Memory B cell (primary cell): ENCODE data around the gene GTF2A1L.

Source experiments
- ATAC-seq: fragments of 150-1000 bp; cut with Tn5 transposase; 2 replicates; pipeline ENCODE4 v1.10.0; 2021; ENCODE audit warnings: low read depth, mild to moderate bottlenecking, moderate library complexity
- DNase-seq, 2 donors: peaks; one replicate each; pipeline ENCODE4 v3.0.0; 2022; ENCODE audit warnings: low spot score in 2 of 2
- H3K27ac Mint-ChIP-seq: one replicate; pipeline ENCODE4 v1.8.0; 2022; ENCODE audit warnings: mild to moderate bottlenecking, moderate library complexity, mixed read lengths
- H3K27me3 Mint-ChIP-seq: one replicate; pipeline ENCODE4 v1.8.0; 2022; ENCODE audit warnings: mixed read lengths
- H3K36me3 Mint-ChIP-seq: one replicate; pipeline ENCODE4 v1.8.0; 2022; ENCODE audit warnings: mild to moderate bottlenecking, mixed read lengths
- H3K4me1 Mint-ChIP-seq: one replicate; pipeline ENCODE4 v1.8.0; 2022; ENCODE audit warnings: mixed read lengths
- H3K4me3 Mint-ChIP-seq: one replicate; pipeline ENCODE4 v1.8.0; 2022; ENCODE audit warnings: mild to moderate bottlenecking, moderate library complexity, mixed read lengths
- H3K9me3 Mint-ChIP-seq: one replicate; pipeline ENCODE4 v1.8.0; 2022; ENCODE audit warnings: mixed read lengths

Gene GTF2A1L, protein sequence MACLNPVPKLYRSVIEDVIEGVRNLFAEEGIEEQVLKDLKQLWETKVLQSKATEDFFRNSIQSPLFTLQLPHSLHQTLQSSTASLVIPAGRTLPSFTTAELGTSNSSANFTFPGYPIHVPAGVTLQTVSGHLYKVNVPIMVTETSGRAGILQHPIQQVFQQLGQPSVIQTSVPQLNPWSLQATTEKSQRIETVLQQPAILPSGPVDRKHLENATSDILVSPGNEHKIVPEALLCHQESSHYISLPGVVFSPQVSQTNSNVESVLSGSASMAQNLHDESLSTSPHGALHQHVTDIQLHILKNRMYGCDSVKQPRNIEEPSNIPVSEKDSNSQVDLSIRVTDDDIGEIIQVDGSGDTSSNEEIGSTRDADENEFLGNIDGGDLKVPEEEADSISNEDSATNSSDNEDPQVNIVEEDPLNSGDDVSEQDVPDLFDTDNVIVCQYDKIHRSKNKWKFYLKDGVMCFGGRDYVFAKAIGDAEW

DNA sequence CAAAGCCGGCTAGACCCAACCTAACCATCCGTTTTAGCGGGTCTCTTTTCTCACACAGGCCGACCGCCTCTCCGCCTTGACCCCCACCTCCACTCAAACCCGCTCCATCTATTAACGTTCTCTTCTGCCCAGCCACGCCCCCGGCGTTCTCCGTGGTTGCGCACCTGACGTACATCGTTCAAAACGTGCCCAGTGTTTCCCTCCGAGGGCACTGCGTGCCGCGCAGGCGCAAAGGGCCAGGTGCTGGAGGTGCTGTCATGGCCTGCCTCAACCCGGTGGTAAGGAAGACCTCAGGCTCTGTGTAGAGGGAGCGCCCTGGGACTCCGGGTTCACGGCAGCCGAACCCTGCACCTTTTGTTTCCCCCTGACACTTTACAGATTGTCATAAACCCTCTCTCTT, at the start of gene GTF2A1L:
TSS of gene GTF2A1L (plus strand) at position 239 of the 400 bp plus-strand sequence. CDS start at position 258, 19 bp downstream.
- no peak within 1 kb of the TSS for H3K27ac Mint-ChIP-seq
- H3K4me1 Mint-ChIP-seq, result no peaks in the 10 kb centered on the region
- no peak within 1 kb of the TSS for H3K4me3 Mint-ChIP-seq
- ATAC-seq (no peak), DNase-seq (no peak)
- H3K36me3 Mint-ChIP-seq, result no peaks in the 10 kb centered on the region
- H3K27me3 Mint-ChIP-seq, result peaks cover 5% of the 10 kb centered on the region
- H3K9me3 Mint-ChIP-seq, result no peaks in the 10 kb centered on the region

DNA sequence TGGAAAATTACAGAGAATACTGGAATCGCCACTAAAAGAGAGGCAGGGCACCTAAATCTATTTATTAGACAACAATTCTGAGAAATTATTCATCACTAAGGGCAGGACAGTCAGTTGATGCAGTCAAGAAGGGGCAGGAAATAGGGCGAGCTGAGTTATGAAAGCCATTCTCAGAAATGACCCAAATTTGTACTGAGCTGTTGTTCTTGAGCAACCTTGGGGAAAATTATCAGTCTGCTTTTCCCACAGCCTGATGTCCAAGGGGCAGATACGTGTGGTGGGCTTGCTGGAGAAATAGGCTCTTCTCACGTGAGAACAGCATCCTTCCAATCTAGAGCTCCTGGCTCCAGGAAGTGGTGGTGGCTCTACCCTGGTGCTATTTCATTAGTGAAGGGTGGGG, 49.1 kb upstream of the GTF2A1L start:
- H3K27me3 Mint-ChIP-seq, result peaks cover 5% of the 10 kb centered on the region

DNA sequence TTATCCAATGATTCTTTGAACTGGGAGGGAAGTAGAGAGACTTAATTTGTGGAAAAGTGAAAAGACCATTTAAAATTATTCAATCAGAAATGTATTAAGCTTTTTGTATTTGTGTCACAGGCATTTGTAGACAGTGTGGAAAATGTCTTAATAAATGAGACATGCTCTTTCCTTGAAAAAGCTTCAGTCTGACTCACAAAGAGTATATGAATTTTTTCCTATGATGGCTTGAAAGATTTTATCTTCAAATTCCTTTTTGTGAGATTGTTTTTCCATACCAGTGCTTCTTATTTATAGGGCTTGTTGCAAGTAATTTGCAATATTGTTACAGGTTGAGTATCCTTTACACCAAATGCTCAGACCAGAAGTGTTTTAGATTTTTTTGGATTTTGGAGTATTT, 48.2 kb upstream of the GTF2A1L start:
- H3K36me3 Mint-ChIP-seq, result no peaks in the 10 kb centered on the region
- no peaks in the 10 kb centered on the region for H3K9me3 Mint-ChIP-seq
- ATAC-seq (no peak), DNase-seq (no peak)
- H3K27me3 Mint-ChIP-seq, result peaks cover 5% of the 10 kb centered on the region
- H3K4me3 Mint-ChIP-seq, result no peak overlapping the region
- no peak overlapping the region for H3K27ac Mint-ChIP-seq
- H3K4me1 Mint-ChIP-seq, result no peaks in the 10 kb centered on the region

More for the DNA sequence above, 49.1 kb upstream of the GTF2A1L start:
- no peak overlapping the region for H3K4me3 Mint-ChIP-seq
- no peaks in the 10 kb centered on the region for H3K4me1 Mint-ChIP-seq
- ATAC-seq (no peak), DNase-seq (no peak)
- H3K36me3 Mint-ChIP-seq, result no peaks in the 10 kb centered on the region
- H3K27ac Mint-ChIP-seq, result no peak overlapping the region
- H3K9me3 Mint-ChIP-seq, result no peaks in the 10 kb centered on the region

DNA sequence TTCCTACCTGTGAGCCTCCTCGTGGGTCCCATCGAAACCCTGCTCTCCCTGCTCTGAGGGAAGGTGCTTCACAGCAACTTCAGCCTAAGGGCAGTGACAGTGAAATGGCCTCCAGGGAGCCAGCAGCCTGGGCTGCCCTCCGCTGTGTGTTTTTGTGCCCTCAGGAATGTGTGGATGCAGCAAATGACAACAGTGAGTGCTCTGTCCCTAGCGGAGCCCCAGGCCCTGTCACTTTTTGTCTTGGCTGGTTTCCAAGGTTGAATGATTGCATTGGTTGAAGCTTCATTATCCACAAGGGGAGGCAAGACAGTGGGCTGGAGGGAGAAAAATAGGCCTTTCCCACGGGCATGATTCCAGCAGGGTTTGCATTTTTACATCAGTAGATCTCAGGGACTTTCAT, 44.8 kb upstream of the GTF2A1L start:
- DNase-seq (no peak), ATAC-seq (no peak)
- Mint-ChIP-seq H3K36me3 (no peaks in the 10 kb centered on the region), H3K27ac (no peak overlapping the region), H3K4me3 (no peak overlapping the region), H3K9me3 (no peaks in the 10 kb centered on the region), H3K27me3 (peaks cover 5% of the 10 kb centered on the region), H3K4me1 (no peaks in the 10 kb centered on the region)

DNA sequence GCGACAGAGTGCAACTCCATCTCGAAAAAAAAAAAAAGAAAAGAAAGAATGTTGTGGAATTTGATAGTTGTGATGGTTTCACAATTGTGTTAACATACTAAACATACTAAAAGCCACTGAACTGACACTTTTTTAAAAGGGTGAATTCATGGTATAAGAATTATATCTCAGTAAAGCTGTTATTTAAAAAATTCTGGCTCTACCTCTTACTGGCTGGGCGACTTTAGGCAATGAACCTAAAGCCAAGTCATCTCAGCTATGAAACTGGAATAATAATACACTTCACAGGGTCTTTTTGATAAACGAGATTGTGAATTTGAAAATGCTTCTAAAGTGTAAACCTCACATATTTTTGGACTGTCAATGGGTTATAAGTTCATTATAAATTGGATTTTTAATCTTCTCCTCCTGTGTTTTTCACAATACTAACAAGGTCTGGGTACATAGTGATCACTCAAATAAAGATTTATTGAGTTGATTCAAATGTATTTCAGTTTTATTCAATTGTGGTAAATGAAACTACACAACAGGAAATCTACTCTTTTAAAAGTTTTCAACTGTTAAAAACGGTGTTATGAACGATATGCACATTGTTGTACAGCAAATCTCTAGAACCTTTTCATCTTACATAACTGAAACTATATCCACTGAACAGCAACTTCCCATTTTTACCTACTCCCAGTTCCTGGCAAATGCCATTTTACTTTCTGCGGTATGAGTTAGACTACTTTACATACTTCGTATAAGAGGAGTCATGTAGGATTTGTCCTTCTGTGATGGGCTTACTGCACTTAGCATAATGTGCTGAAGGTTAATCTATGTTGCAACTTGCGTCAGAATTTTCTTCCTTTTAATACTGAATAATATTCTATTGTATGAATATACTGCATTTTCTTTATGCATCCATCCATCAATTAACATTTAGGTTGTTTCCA, 43.0 kb upstream of the GTF2A1L start:
- H3K9me3 Mint-ChIP-seq, result no peaks in the 10 kb centered on the region
- no peaks in the 10 kb centered on the region for H3K4me1 Mint-ChIP-seq
- H3K4me3 Mint-ChIP-seq, result no peak overlapping the region
- DNase-seq (no peak), ATAC-seq (no peak)
- H3K27ac Mint-ChIP-seq, result no peak overlapping the region
- H3K36me3 Mint-ChIP-seq, result no peaks in the 10 kb centered on the region
- H3K27me3 Mint-ChIP-seq, result no peaks in the 10 kb centered on the region

DNA sequence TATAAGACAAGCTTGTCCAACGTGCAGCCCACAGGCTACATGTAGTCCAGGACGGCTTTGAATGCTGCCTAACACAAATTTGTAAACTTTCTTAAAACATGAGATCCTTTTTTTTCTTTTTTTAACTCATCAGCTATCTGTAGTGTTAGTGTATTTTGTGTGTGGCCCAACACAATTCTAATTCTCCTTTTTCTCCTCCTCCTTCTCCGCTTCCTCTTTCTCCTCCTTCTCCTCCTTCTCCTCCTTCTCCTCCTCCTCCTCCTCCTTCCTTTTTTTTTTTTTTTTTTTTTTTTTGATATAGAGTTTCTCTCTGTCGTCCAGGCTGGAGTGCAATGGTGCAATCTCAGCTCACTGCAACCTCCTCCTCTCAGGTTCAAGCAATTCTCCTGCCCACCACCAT, 39.3 kb upstream of the GTF2A1L start:
- Mint-ChIP-seq H3K27ac (no peak overlapping the region), H3K36me3 (no peaks in the 10 kb centered on the region), H3K4me3 (no peak overlapping the region), H3K9me3 (no peaks in the 10 kb centered on the region), H3K4me1 (no peaks in the 10 kb centered on the region), H3K27me3 (peaks cover 1% of the 10 kb centered on the region)
- ATAC-seq, result no peak
- DNase-seq, result no peak

DNA sequence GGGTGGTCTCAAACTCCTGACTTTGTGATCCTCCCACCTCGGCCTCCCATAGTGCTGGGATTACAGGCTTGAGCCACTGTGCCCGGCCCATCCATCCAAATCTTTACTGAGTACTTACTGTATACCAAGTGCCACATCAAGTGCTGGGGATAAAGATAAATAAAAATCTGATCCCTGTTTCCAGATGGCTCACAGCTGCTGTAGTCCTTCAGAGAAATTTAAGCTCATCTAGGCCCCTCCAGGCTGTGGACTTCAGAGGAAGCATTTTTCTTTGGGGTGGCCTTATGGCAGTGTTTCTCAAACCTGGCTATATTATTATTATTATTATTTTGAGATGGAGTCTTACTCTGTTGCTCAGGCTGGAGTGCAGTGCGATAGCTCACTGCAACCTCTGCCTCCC, 33.7 kb upstream of the GTF2A1L start:
- H3K36me3 Mint-ChIP-seq, result no peaks in the 10 kb centered on the region
- no peak overlapping the region for H3K27ac Mint-ChIP-seq
- ATAC-seq, result no peak
- DNase-seq, result no peak
- H3K27me3 Mint-ChIP-seq, result peaks cover 6% of the 10 kb centered on the region
- H3K4me1 Mint-ChIP-seq, result peaks cover 3% of the 10 kb centered on the region
- H3K9me3 Mint-ChIP-seq, result no peaks in the 10 kb centered on the region
- H3K4me3 Mint-ChIP-seq, result no peak overlapping the region

DNA sequence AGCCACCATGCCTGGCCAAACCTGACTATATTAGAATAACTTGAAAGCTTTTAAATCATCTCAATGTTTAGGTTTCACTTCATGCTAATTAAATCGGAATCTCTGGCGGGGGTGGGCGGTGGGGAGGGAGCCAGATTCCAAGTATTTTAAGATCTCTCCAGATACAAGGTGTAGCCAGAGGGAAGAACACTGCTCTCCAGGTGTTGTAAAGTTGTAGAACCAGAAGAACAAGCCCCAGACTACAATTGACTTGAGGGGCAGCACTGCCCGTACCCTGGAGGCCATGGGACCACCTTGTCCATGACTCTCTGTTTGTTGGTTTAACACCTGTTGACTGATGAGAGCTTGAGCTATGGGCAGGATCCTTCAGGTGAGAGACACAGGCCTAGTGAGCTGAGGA, 33.1 kb upstream of the GTF2A1L start:
- no peak for DNase-seq
- Mint-ChIP-seq H3K4me3 (no peak overlapping the region), H3K27ac (no peak overlapping the region), H3K27me3 (peaks cover 6% of the 10 kb centered on the region), H3K9me3 (no peaks in the 10 kb centered on the region), H3K4me1 (peaks cover 4% of the 10 kb centered on the region), H3K36me3 (no peaks in the 10 kb centered on the region)
- ATAC-seq, result no peak

DNA sequence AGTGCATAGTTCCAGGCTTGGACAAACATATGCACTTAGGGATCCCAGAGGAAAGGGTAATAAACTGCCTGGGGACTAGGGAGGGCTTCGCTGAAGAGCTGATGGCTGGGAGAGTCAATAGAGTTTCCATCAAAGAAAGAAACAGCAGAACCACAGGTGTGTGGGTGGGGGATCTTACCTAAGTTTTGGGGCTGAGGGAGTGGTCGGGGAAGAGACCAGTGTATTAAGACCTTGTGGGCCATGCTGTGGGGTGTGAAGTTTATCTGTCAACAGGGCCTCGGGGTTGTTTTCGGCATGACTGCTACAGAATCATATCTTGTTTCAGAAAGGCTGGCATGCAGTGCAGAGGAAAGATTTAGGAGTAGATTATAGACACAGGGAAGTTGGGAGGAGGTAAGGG, 31.2 kb upstream of the GTF2A1L start:
- Mint-ChIP-seq H3K4me1 (peaks cover 4% of the 10 kb centered on the region), H3K27ac (no peak overlapping the region), H3K9me3 (no peaks in the 10 kb centered on the region), H3K4me3 (no peak overlapping the region), H3K27me3 (peaks cover 8% of the 10 kb centered on the region), H3K36me3 (no peaks in the 10 kb centered on the region)
- ATAC-seq, result no peak
- no peak for DNase-seq

DNA sequence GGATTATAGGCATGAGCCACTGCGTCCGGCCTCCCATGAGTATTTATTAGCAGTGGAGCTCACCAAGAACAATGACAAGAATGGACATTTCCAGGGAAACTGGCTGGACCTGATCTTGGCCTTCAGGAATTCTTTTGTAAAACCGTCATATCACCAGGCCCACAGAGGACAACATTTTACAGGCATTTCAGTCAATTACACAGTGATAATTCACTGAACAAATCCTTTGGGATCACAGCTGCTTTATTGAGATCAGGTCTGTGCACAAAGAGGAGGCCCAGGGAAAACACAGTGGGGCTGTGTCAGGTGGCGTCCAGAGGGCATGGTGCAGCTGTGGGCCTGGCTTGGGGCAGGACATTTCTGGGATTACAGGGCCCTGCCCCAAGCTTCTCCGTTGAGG, 30.1 kb upstream of the GTF2A1L start:
- ATAC-seq (no peak), DNase-seq (no peak)
- H3K27me3 Mint-ChIP-seq, result peaks cover 8% of the 10 kb centered on the region
- no peak overlapping the region for H3K4me3 Mint-ChIP-seq
- no peak overlapping the region for H3K27ac Mint-ChIP-seq
- no peaks in the 10 kb centered on the region for H3K36me3 Mint-ChIP-seq
- no peaks in the 10 kb centered on the region for H3K9me3 Mint-ChIP-seq
- peaks cover 4% of the 10 kb centered on the region for H3K4me1 Mint-ChIP-seq

DNA sequence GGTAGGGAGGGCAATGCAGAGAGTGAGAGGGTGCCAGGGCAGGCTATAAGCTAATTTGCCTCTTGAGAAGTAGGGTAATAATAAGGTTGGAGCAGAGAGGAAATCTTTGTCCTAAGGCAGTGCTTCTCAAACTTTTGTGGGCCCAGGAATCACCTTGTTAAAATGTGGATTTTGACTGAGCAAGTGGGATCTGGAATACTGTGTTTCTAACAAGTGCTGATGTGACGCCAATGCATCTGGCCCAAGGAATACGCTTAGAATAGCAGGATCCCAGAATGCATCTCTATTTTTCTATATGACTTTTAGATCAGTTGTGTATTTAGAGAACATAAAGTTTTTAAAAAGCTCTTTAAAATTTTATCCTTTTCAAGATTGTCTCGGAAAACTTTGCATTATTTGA, 29.7 kb upstream of the GTF2A1L start:
- no peak for ATAC-seq

DNA sequence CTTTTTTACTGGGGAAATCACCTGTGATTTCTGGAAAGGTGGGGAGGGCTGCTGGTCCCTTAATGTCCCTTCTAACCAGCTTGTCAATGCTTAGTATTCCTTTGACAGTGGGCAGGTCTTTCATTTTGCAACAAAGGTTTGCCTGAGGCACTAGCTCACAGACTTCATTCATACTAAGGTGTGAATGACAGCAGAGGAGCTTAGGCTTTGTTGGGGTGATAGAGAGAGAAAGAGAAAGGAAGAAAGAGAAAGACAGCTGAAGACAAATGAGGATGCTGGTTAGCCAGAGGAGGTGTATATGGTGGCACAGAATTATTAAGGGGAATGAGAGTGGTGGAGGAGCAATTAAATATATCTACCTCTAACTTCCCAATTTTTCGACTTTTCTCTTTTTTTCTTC, 28.9 kb upstream of the GTF2A1L start:
- Mint-ChIP-seq H3K27ac (no peak overlapping the region), H3K36me3 (no peaks in the 10 kb centered on the region), H3K27me3 (peaks cover 8% of the 10 kb centered on the region), H3K9me3 (no peaks in the 10 kb centered on the region), H3K4me1 (peaks cover 4% of the 10 kb centered on the region), H3K4me3 (no peak overlapping the region)
- no peak for ATAC-seq
- DNase-seq, result no peak

More for the DNA sequence above, 29.7 kb upstream of the GTF2A1L start:
- Mint-ChIP-seq H3K36me3 (no peaks in the 10 kb centered on the region), H3K9me3 (no peaks in the 10 kb centered on the region), H3K27ac (no peak overlapping the region), H3K27me3 (peaks cover 8% of the 10 kb centered on the region), H3K4me1 (peaks cover 4% of the 10 kb centered on the region), H3K4me3 (no peak overlapping the region)
- DNase-seq, result no peak

DNA sequence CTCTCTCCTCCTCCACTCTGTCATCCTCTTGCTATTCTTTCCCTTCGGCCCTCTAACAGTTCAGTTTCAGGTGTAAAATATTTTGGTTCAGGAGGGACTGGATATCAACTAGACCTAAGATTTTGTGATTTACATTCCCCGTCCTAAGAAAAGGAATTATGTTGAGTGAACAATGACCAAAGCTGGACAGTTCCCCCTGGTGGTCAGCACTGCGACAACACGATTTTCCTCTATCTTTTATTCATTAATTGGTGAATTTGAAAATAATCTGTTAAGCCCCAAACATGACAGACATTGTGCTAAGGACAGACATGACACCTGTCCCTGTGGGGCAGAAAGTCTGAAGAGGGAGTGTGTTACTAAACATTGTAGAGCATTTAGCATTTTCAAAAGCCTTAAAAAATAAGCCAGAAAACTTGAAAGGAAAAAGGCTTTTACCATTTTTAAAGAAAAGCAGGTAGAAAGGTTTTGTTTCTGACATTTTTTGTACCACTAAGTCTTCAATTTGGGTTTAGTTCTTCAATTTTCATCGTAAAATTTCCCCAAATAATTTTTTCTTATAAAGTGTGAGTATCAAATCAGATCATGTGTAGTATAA, 28.4 kb upstream of the GTF2A1L start:
- no peaks in the 10 kb centered on the region for H3K36me3 Mint-ChIP-seq
- H3K27me3 Mint-ChIP-seq, result peaks cover 8% of the 10 kb centered on the region
- no peak overlapping the region for H3K4me3 Mint-ChIP-seq
- peaks cover 4% of the 10 kb centered on the region for H3K4me1 Mint-ChIP-seq
- no peak overlapping the region for H3K27ac Mint-ChIP-seq
- DNase-seq, result no peak
- H3K9me3 Mint-ChIP-seq, result no peaks in the 10 kb centered on the region
- no peak for ATAC-seq

DNA sequence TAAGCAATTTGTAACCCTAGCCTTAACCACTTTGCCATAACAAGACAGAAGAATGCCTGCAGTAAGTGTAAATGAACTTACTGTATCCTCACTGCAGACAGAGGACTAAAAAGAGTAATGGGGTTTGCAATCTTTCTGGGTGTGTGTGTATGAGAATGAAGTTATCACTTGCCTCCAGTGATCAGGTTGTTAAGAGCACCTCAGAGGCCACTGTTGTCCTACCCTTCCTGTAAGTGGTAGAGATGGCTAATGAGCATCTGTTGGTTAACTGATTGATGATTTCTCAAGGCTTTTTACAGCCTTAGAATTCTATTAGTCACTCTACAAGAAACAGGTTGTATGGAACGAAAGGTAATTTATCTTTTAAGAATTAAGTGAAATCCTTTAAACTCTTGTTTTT, 27.6 kb upstream of the GTF2A1L start:
- Mint-ChIP-seq H3K27ac (no peak overlapping the region), H3K4me1 (peaks cover 4% of the 10 kb centered on the region)

More for the DNA sequence above, 27.6 kb upstream of the GTF2A1L start:
- Mint-ChIP-seq H3K36me3 (no peaks in the 10 kb centered on the region), H3K4me3 (no peak overlapping the region), H3K9me3 (no peaks in the 10 kb centered on the region), H3K27me3 (peaks cover 8% of the 10 kb centered on the region)
- DNase-seq (no peak), ATAC-seq (no peak)
